ENCODE data around the gene NFAM1. TPM values are rescaled to one million over a fixed set of nuclear protein-coding genes. Genes with fewer than 3 reads are reported as not detected.

The NFAM1 gene
- total RNA-seq, 6 donors from 2014 or later, result 8.7 to 36.7 (median 15.9) TPM

DNA sequence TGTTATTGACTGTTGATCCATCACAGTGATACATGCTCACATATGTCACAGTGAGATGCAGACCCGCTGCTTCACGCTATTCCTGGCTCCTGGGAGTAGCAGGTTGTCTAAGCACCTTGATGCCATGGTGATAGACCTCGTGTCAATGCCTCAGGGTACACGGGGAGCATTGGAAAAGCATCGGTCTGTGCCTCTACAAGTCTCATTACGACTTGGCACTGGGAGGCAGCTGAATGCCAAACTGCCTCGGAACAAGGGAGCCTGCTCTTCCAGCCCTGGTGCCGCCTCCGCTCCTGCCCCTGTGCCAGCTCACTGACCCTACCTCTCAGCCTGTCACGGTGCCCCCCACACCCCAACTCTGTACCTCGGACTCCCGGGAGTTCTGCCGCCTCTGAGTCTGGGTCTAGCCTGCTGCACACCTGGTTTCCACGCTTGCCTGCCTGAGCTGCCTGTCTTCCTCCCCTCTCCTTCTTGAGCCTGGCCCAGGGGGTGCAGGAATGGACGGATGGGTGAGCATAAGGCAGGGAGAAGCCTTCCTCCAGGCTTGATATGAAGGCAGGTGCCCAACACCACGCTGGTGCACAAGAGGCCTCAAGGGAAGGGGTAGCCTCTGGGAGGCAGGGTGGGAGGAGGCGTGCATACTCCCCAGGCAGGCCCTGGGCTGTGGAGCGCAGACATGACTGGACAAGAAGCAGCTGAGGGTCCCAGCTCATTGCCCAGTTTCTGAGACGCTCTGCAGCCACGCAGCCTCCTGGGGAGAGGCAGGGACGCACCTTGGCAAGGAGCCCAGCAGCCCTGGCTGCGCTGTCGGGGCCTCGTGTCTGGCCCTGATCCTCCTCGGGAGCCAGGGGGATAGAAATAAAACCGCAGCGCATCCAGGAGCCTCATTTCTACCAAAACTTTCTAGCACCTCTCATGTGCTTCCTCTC, 1.8 kb upstream of the NFAM1 start:
- H3K4me1 ChIP-seq, result peaks cover 13 to 29% (median 22%) of the 10 kb centered on the region in 4 donors
- no peak for DNase-seq

DNA sequence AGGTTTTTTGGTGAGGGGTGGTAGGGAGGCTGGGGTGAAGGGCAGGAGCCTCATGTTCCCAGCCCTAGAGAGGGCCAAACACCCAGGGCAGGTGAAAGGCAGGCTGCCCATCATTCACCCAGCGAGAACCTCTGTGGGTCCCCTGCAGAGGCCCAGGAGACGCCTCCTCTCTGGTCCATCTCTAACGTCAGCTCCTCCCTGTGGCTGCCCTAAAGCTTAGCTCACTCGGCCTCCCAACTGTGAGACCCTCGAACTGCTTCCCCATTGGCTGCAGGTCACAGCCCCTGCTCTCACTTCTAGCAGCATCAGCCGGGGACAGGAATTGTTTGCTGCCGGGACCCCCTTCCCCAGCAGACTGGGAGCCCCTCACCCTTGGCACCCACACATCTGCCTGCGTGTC, 615 bp upstream of the NFAM1 start:
- no peak overlapping the region for H3K4me3 ChIP-seq
- TF ChIP-seq POLR2A (IDR thresholded peaks at IDR 0.05), result no peak
- TF ChIP-seq, protein P1, sequence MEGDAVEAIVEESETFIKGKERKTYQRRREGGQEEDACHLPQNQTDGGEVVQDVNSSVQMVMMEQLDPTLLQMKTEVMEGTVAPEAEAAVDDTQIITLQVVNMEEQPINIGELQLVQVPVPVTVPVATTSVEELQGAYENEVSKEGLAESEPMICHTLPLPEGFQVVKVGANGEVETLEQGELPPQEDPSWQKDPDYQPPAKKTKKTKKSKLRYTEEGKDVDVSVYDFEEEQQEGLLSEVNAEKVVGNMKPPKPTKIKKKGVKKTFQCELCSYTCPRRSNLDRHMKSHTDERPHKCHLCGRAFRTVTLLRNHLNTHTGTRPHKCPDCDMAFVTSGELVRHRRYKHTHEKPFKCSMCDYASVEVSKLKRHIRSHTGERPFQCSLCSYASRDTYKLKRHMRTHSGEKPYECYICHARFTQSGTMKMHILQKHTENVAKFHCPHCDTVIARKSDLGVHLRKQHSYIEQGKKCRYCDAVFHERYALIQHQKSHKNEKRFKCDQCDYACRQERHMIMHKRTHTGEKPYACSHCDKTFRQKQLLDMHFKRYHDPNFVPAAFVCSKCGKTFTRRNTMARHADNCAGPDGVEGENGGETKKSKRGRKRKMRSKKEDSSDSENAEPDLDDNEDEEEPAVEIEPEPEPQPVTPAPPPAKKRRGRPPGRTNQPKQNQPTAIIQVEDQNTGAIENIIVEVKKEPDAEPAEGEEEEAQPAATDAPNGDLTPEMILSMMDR (IDR thresholded peaks at IDR 0.05), result no peak
- no peak for TF ChIP-seq EP300 (IDR thresholded peaks at IDR 0.05)
- no peak for TF ChIP-seq POLR2AphosphoS5 (IDR thresholded peaks at IDR 0.05)
- no peaks in the 10 kb centered on the region for H3K36me3 ChIP-seq
- 60 to 70% methylated on average over 4 to 8 of the region's 8 CpGs for WGBS, 2 donors
- H3K27ac ChIP-seq, result peak overlapping the region; percentile 24 to 90 (median 84)
- H3K4me1 ChIP-seq, result peaks cover 6 to 21% (median 15%) of the 10 kb centered on the region in 4 donors
- no peaks in the 10 kb centered on the region for H3K27me3 ChIP-seq
- DNase-seq (no peak), ATAC-seq (ENCODE audit: low FRiP score in 2 of 2) (no peak)
- H3K9me3 ChIP-seq, result no peaks in the 10 kb centered on the region

More for the DNA sequence above, 1.8 kb upstream of the NFAM1 start:
- Histone ChIP-seq H3K36me3 (no peaks in the 10 kb centered on the region), H3K9me3 (no peaks in the 10 kb centered on the region), H3K27ac (no peak overlapping the region), H3K4me3 (no peak overlapping the region), H3K27me3 (no peaks in the 10 kb centered on the region)
- TF ChIP-seq, protein P1 (IDR thresholded peaks at IDR 0.05), result no peak
- TF ChIP-seq POLR2A (IDR thresholded peaks at IDR 0.05), result no peak
- TF ChIP-seq POLR2AphosphoS5 (IDR thresholded peaks at IDR 0.05), result no peak
- TF ChIP-seq EP300 (IDR thresholded peaks at IDR 0.05), result no peak
- 74 to 87% methylated on average over 14 to 27 of the region's 27 CpGs for WGBS, 2 donors
- no peak for ATAC-seq (ENCODE audit: low FRiP score in 2 of 2)

DNA sequence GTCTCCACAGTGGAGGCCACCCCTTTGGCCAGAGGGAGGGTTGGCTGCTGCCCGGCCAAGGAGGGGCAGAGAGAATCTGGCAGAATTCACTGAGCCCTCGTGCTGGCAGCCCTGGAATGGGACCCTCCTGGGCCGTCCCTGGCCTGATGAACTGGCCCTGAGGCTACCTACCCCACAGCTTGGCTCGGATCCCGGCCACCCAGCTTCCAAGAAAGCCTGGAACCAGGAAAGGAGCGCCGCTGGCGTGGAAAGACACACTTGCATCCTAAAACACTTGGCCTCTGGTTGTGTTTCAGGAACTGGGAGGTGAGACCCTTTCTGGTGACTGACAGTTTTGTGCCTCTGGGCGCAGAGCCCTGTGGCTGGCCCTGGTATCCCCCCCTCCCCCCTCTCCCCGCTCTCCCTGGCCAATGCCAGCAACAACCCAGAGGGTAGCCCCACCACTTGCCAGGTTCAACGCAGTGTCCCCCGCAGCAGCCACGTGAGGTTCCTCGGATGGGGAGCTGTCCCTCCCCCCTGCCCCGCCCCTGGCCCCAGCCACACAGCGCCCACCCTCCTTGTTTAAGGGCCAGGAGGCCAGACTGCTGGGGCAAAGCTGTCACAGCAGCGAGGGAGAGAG, 693 bp downstream of the NFAM1 start:
- Histone ChIP-seq H3K9me3 (no peaks in the 10 kb centered on the region), H3K4me3 (peak overlapping the region in 3 of 4 donors; percentile 32 to 49 (median 44)), H3K27ac (peak overlapping the region; percentile 69 to 90 (median 84)), H3K27me3 (no peaks in the 10 kb centered on the region), H3K4me1 (peaks cover 0 to 13% (median 7%) of the 10 kb centered on the region in 4 donors), H3K36me3 (no peaks in the 10 kb centered on the region)
- no peak for ATAC-seq (ENCODE audit: low FRiP score in 2 of 2)
- DNase-seq, result no peak
- 56% methylated on average over 11 of the region's 17 CpGs; no CpG with 5 or more reads in 1 of the 2 donors for WGBS, 2 donors
- no peak for TF ChIP-seq EP300 (IDR thresholded peaks at IDR 0.05)
- TF ChIP-seq, protein P1 (IDR thresholded peaks at IDR 0.05), result no peak
- TF ChIP-seq POLR2AphosphoS5 (IDR thresholded peaks at IDR 0.05), result no peak
- no peak for TF ChIP-seq POLR2A (IDR thresholded peaks at IDR 0.05)

DNA sequence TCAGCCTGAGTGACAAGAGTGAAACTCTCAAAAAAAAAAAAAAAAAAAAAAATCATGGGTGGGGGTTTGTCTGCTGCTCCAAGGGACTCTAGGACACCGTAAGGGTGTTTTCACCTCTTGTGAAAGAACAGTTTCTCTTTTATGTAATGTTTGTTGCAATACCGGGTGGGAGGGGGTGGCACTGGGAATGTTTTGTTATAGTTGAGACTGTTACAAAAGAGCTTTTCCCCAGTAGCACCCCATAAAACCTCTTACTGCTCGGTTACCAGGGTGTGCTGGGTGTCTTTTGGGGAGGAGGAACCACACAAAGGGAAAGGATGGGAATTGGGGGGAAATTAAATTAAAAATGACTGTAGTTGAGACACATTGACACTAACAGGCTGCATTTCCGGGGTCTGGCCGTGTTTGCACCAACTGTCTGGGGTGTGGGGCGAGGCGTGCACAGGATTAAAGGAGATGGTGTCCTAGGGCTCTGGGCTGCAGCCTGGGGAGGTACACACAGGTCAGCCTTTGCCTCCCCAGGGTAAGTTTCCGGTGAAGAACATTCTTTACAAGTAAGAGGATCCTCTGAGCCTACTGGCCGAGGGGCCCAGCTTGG, 1.6 kb downstream of the NFAM1 start:
- H3K4me1 ChIP-seq, result peaks cover 0 to 5% (median 1%) of the 10 kb centered on the region in 4 donors
- WGBS, 2 donors, result 61 to 66% methylated on average over 7 to 9 of the region's 9 CpGs
- H3K27me3 ChIP-seq, result no peaks in the 10 kb centered on the region
- H3K36me3 ChIP-seq, result no peaks in the 10 kb centered on the region
- DNase-seq (peak in 1 of 2 donors; percentile 32), ATAC-seq (ENCODE audit: low FRiP score in 2 of 2) (no peak)
- TF ChIP-seq POLR2AphosphoS5 (IDR thresholded peaks at IDR 0.05) (no peak), POLR2A (IDR thresholded peaks at IDR 0.05) (peak in 1 of 4 donors; percentile 61), EP300 (IDR thresholded peaks at IDR 0.05) (no peak)
- no peaks in the 10 kb centered on the region for H3K9me3 ChIP-seq
- peak overlapping the region in 3 of 4 donors; percentile 32 to 49 (median 44) for H3K4me3 ChIP-seq
- H3K27ac ChIP-seq, result peak overlapping the region; percentile 69 to 90 (median 84)

DNA sequence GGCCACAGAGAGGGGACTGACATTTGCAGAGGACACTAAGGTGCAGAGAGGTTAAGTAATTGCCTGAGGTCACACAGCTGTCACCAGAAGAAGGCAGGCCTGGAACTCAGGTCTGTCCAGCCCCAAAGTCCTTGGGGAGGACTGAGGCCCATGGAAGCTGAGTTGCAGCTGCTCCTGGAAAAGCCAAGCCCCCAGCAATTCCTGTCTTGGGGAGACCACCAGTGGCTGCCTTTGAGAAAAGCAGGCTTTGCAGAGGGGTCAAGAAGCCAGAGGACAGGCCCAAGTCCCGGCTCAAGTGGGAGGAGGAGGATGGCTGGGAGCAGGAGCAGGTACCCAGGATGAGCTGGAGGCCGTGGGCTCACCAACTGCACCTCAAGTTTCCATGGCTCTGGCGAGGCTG, 3.4 kb downstream of the NFAM1 start:
- no peaks in the 10 kb centered on the region for H3K9me3 ChIP-seq
- H3K4me1 ChIP-seq, result peaks cover 0 to 4% (median 1%) of the 10 kb centered on the region in 4 donors
- DNase-seq, result no peak
- H3K27me3 ChIP-seq, result no peaks in the 10 kb centered on the region
- H3K36me3 ChIP-seq, result no peaks in the 10 kb centered on the region
- no peak overlapping the region for H3K27ac ChIP-seq
- 92% methylated on average over 3 of the region's 3 CpGs; no CpG with 5 or more reads in 1 of the 2 donors for WGBS, 2 donors
- no peak overlapping the region for H3K4me3 ChIP-seq
- no peak for ATAC-seq (ENCODE audit: low FRiP score in 2 of 2)
- TF ChIP-seq, protein P1 (IDR thresholded peaks at IDR 0.05), result no peak
- TF ChIP-seq POLR2AphosphoS5 (IDR thresholded peaks at IDR 0.05) (no peak), EP300 (IDR thresholded peaks at IDR 0.05) (no peak), POLR2A (IDR thresholded peaks at IDR 0.05) (no peak)
